CD4-positive, alpha-beta T cell (primary cell): ENCODE data around the gene ARHGAP30. TPM values are rescaled to one million over a fixed set of nuclear protein-coding genes. Genes with fewer than 3 reads are reported as not detected.
A peak's percentile ranks its signal among the peaks of the same experiment; 100 is the strongest.

ENCODE experiments used
- ATAC-seq: fragments of 200-7000 bp; cut with Tn5 transposase; one replicate; pipeline ENCODE4 v1.10.0; 2022; ENCODE audit warnings: mild to moderate bottlenecking; ENCODE audit not compliant: poor library complexity
- CTCF ChIA-PET: fragments of 350-600 bp; sonication (Branson Sonifier 250); formaldehyde crosslinking; loops from one replicate; lab custom pipeline; 2021; ENCODE audit warnings: antibody characterized with exemption, inconsistent platforms; lab: Charles Lee
- POLR2A ChIA-PET: fragments of 350-600 bp; sonication (Branson Sonifier 250); formaldehyde crosslinking; loops from one replicate; lab custom pipeline; 2021; ENCODE audit warnings: antibody characterized with exemption, inconsistent platforms; lab: Charles Lee
- DNase-seq, 14 experiments: peaks; one replicate each; pipeline ENCODE4 v3.0.0-alpha.2; 2013 to 2020; ENCODE audit warnings: mixed read lengths in 2 of 14
- H3K27ac ChIP-seq, 2 donors: one replicate each; pipeline versions ENCODE4 v1.5.1 to v1.7.0; 2013; ENCODE audit warnings: low read length in 2 of 2, low read depth in 1 of 2, mild to moderate bottlenecking in 1 of 2
- H3K27me3 ChIP-seq, 2 experiments: 1 replicate in 1 of 2; 2 replicates in 1 of 2; pipeline versions ENCODE4 v1.6.1 to v1.7.0; 2013; ENCODE audit warnings: low read length in 2 of 2, control low read depth in 1 of 2, mild to moderate bottlenecking in 1 of 2, moderate library complexity in 1 of 2; ENCODE audit not compliant: insufficient read depth in 2 of 2, control insufficient read depth in 1 of 2
- H3K36me3 ChIP-seq: one replicate; pipeline ENCODE4 v1.6.1; 2013; ENCODE audit warnings: low read length, control low read depth; ENCODE audit not compliant: insufficient read depth
- H3K4me1 ChIP-seq: one replicate; pipeline ENCODE4 v1.6.1; 2013; ENCODE audit warnings: low read length, control low read depth; ENCODE audit not compliant: insufficient read depth
- H3K4me3 ChIP-seq: one replicate; pipeline ENCODE4 v1.5.1; 2013; ENCODE audit warnings: mild to moderate bottlenecking, low read length, moderate library complexity
- H3K9me3 ChIP-seq, 2 experiments: 1 replicate in 1 of 2; 2 replicates in 1 of 2; pipeline versions ENCODE4 v1.6.1 to v1.7.0; 2013; ENCODE audit warnings: low read length in 2 of 2, mild to moderate bottlenecking in 2 of 2, control low read depth in 1 of 2, moderate library complexity in 1 of 2; ENCODE audit not compliant: control insufficient read depth in 1 of 2, insufficient read depth in 1 of 2
- H3K27ac Mint-ChIP-seq: one replicate; pipeline ENCODE4 v1.8.0; 2020; ENCODE audit warnings: mixed read lengths
- H3K27me3 Mint-ChIP-seq: one replicate; pipeline ENCODE4 v1.8.0; 2021; ENCODE audit warnings: mixed read lengths
- H3K36me3 Mint-ChIP-seq: one replicate; pipeline ENCODE4 v1.8.0; 2021; ENCODE audit warnings: low read depth, mixed read lengths
- H3K4me1 Mint-ChIP-seq: one replicate; pipeline ENCODE4 v1.8.0; 2021; ENCODE audit warnings: low read depth, mixed read lengths
- H3K4me3 Mint-ChIP-seq: one replicate; pipeline ENCODE4 v1.8.0; 2020; ENCODE audit warnings: mild to moderate bottlenecking, mixed read lengths
- H3K9me3 Mint-ChIP-seq: one replicate; pipeline ENCODE4 v1.8.0; 2020; ENCODE audit warnings: mixed read lengths
- intact Hi-C, 2 experiments: fragments of 100-400 bp; cut with DNase I in 1 of 2; cut with micrococcal nuclease in 1 of 2; formaldehyde crosslinking; loops; one replicate each; pipeline versions ENCODE4 v1.15.1 to v1.9.0; 2023 to 2025; cut with DNase I, micrococcal nuclease
- total RNA-seq, 174 experiments: library from RNA in 2 of 174; stranded (reverse) in 2 of 174; gene quantifications; one replicate each; pipeline ENCODE4 v1.2.3 and lab custom pipeline; 2021 to 2026
- TF ChIP-seq, protein P1 (sequence below): fragments of 200-600 bp; IDR thresholded peaks from one replicate; pipeline ENCODE4 v1.8.0; 2022; ENCODE audit warnings: antibody characterized with exemption, mild to moderate bottlenecking

The ARHGAP30 gene
- total RNA-seq, 2 experiments from 2014 or later = 76.6 to 78.9 TPM

- H3K4me1 Mint-ChIP-seq = peaks cover 29% of the 10 kb centered on the region
- POLR2A ChIA-PET = interaction anchor here (0.6 to 3.5 kb wide), 11 partner anchors 7 to 120 kb away, joined by 3 to 27 read pairs (median 5); partner anchors contain the start of genes ARHGAP30, F11R, TSTD1 and USF1
- Histone ChIP-seq H3K4me1 (peaks cover 32% of the 10 kb centered on the region), H3K4me3 (peak overlapping the region; percentile 51), H3K27me3 (no peaks in the 10 kb centered on the region), H3K36me3 (no peaks in the 10 kb centered on the region), H3K9me3 (no peaks in the 10 kb centered on the region), H3K27ac (peak overlapping the region; percentile 56 to 87)
- no peaks in the 10 kb centered on the region for H3K9me3 Mint-ChIP-seq
- TF ChIP-seq, protein P1, sequence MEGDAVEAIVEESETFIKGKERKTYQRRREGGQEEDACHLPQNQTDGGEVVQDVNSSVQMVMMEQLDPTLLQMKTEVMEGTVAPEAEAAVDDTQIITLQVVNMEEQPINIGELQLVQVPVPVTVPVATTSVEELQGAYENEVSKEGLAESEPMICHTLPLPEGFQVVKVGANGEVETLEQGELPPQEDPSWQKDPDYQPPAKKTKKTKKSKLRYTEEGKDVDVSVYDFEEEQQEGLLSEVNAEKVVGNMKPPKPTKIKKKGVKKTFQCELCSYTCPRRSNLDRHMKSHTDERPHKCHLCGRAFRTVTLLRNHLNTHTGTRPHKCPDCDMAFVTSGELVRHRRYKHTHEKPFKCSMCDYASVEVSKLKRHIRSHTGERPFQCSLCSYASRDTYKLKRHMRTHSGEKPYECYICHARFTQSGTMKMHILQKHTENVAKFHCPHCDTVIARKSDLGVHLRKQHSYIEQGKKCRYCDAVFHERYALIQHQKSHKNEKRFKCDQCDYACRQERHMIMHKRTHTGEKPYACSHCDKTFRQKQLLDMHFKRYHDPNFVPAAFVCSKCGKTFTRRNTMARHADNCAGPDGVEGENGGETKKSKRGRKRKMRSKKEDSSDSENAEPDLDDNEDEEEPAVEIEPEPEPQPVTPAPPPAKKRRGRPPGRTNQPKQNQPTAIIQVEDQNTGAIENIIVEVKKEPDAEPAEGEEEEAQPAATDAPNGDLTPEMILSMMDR = no peak
- CTCF ChIA-PET = interaction anchor here (0.7 to 1.8 kb wide), 6 partner anchors 9 to 621 kb away, joined by 3 to 6 read pairs (median 4); partner anchors contain the start of gene KLHDC9
- no peaks in the 10 kb centered on the region for H3K36me3 Mint-ChIP-seq
- H3K27me3 Mint-ChIP-seq = no peaks in the 10 kb centered on the region
- ATAC-seq = peak; percentile 93
- peak; percentile 32 to 88 (median 62) for DNase-seq
- peak overlapping the region; percentile 84 for H3K4me3 Mint-ChIP-seq
- H3K27ac Mint-ChIP-seq = peak overlapping the region; percentile 94
- intact Hi-C loops = no loop called here
Measured at GRCh38 chr1:161013488-161014230, 56.0 kb downstream of the ARHGAP30 start.

- Mint-ChIP-seq H3K36me3 (no peaks in the 10 kb centered on the region), H3K27me3 (no peaks in the 10 kb centered on the region), H3K27ac (peak overlapping the region; percentile 94), H3K4me3 (peak overlapping the region; percentile 84), H3K4me1 (peaks cover 31% of the 10 kb centered on the region), H3K9me3 (no peaks in the 10 kb centered on the region)
- peak in 2 of 14 experiments; percentile 31 to 55 for DNase-seq
- H3K36me3 ChIP-seq = no peaks in the 10 kb centered on the region
- TF ChIP-seq, protein P1 = no peak
- H3K4me3 ChIP-seq = peak overlapping the region; percentile 51
- peaks cover 32% of the 10 kb centered on the region for H3K4me1 ChIP-seq
- ATAC-seq = no peak
- ChIA-PET CTCF (interaction anchor here (0.7 to 1.8 kb wide), 7 partner anchors 8 to 620 kb away, joined by 3 to 6 read pairs (median 4); partner anchors contain the start of gene KLHDC9), POLR2A (interaction anchor here (0.6 to 3.5 kb wide), 11 partner anchors 8 to 120 kb away, joined by 3 to 27 read pairs (median 5); partner anchors contain the start of genes ARHGAP30, F11R, TSTD1 and USF1)
- H3K27ac ChIP-seq = peak overlapping the region; percentile 56 to 87
- intact Hi-C loops = no loop called here
- H3K9me3 ChIP-seq = no peaks in the 10 kb centered on the region
- no peaks in the 10 kb centered on the region for H3K27me3 ChIP-seq
Measured at GRCh38 chr1:161013131-161013487, 56.6 kb downstream of the ARHGAP30 start.

GRCh38 chr1:161012420-161012819 lies 57.3 kb downstream of the ARHGAP30 start:
- Mint-ChIP-seq H3K9me3 (no peaks in the 10 kb centered on the region), H3K4me1 (peaks cover 31% of the 10 kb centered on the region), H3K27me3 (no peaks in the 10 kb centered on the region), H3K36me3 (no peaks in the 10 kb centered on the region), H3K4me3 (no peak overlapping the region), H3K27ac (peak overlapping the region; percentile 62)
- CTCF ChIA-PET = interaction anchor here (0.6 to 1.0 kb wide), 3 partner anchors 15 to 85 kb away, joined by 3 to 5 read pairs (median 3); partner anchors contain the start of gene KLHDC9
- H3K27me3 ChIP-seq = no peaks in the 10 kb centered on the region
- POLR2A ChIA-PET = interaction anchor here (0.6 to 3.5 kb wide), 3 partner anchors 9 to 33 kb away, joined by 3 to 27 read pairs (median 15); partner anchors contain the start of genes F11R and USF1
- DNase-seq = no peak
- ATAC-seq = no peak
- intact Hi-C loops = no loop called here
- H3K4me1 ChIP-seq = peaks cover 32% of the 10 kb centered on the region
- H3K9me3 ChIP-seq = no peaks in the 10 kb centered on the region
- peak overlapping the region; percentile 17 to 56 for H3K27ac ChIP-seq
- TF ChIP-seq, protein P1 = no peak
- H3K4me3 ChIP-seq = no peak overlapping the region
- no peaks in the 10 kb centered on the region for H3K36me3 ChIP-seq
